ENCODE measurements around the gene GALNT17.

Gene GALNT17

GRCh38 chr7:71466448-71467145 lies 334.7 kb downstream of the GALNT17 start:
- DNase-seq: no peak

DNA sequence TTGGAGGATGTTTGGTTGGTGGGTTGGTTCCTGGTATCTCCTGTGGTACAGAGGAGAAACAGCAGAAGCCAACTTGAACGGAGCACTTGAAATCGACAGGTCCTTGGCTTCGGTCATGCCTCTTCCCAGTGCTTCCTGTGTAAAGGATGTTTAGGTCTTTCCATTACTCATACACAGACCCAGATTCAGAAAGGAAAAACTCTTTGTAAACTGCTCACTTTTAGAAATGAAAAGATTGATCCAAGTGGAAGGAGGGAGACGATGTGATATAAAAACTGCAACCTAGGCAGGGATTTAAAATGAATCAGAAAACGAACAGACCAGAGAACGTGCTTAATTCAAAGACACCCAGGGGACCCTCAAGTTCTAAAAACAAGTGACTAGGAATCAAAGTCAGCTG lies 338.4 kb downstream of the GALNT17 start:
- no peak for DNase-seq

- no peak for DNase-seq
These were observed 338.9 kb downstream of the GALNT17 start for GRCh38 chr7:71470830-71471229.

DNA sequence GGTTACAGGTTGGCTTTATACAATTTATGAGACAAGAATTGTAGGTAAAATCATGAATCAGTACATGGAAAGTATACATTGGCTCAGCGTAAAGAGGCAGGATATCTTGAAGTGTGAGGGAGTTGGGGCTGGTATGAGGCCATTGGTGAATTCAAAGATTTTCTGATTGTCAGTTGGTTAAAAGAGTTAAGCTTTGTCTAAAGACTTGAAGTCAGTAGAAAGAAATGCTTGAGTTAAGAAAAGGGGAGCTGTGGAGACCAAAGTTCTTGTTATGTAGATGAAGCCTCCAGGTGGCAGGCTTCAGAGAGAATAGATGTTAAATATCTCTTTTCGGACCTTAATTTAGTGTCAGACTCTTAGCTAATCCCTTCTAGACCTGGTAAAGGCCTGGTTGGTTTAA lies 341.0 kb downstream of the GALNT17 start:
- DNase-seq: no peak

GRCh38 chr7:71473366-71473967 lies 341.5 kb downstream of the GALNT17 start:
- DNase-seq: no peak

GRCh38 chr7:71477441-71477840 lies 345.5 kb downstream of the GALNT17 start:
- no peak for DNase-seq

DNA sequence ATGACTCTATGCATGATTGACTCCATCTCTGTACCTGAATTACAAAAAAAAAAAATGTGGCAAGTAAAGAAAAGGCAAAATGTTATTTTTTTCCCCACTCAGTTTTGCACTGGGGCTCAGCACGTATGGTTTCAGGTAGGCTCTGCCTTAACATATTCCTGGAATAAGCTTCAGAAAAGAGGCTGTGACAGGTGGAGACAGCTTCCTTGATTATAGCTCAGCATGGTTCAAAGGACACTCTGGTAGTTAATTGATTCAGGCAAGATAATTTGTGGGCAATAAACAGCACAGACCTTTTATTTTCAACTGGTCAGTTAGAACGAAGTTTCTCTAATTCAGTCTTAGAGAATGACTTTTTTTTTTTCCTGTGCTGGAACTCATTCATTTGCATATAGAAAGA lies 347.3 kb downstream of the GALNT17 start:
- no peak for DNase-seq

GRCh38 chr7:71480791-71481190 lies 348.8 kb downstream of the GALNT17 start:
- no peak for DNase-seq

DNA sequence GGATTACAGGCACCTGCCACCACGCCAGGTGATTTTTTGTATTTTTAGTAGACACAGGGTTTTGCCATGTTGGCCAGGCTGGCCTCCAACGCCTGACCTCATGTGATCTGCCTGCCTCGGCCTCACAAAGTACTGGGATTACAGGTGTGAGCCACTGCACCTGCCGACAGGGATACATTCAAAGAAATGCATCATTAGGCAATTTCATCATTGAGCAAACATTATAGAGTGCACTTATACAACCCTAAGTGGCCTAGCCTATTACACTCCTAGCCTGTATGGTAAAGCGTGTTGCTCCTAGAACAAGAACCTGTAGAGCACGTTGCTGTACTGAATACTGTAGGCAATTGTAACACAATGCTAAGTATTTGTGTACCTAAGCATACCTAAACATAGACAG lies 350.3 kb downstream of the GALNT17 start:
- DNase-seq: no peak

DNA sequence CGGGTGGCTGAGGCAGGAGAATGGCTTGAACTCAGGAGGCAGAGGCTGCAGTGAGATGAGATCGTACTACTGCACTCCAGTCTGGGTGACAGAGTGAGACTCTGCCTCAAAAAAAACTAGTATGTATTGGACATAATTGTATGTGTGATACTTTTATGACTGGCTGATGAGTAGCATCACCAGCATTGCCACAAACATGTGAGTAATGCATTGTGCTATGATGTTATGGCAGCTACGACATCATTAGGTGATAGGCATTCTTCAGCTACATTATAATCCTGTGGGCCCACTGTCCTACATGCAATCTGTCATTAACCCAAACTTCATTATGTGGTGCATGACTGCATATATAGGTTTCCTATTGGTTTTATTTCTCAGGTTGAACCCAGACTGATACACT lies 352.4 kb downstream of the GALNT17 start:
- DNase-seq: no peak

DNA sequence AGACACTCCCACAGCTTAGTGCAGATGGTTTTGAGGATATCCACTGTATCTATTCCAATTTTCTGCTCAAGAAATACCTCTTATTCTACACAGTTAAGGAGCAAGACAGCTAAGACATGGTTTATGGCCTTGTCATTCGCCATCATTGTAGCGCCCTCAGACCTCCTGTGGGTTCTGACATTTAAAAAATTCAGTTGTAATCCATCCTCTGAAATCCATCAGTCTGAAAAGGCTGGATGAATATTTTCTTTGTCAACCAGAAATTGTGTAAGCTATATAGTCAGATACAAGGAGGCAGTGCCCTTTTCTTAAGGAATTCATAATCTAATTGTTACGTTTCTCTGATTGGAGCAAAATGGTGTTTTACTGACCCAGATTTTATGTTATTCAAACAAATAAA lies 353.6 kb downstream of the GALNT17 start:
- no peak for DNase-seq

DNA sequence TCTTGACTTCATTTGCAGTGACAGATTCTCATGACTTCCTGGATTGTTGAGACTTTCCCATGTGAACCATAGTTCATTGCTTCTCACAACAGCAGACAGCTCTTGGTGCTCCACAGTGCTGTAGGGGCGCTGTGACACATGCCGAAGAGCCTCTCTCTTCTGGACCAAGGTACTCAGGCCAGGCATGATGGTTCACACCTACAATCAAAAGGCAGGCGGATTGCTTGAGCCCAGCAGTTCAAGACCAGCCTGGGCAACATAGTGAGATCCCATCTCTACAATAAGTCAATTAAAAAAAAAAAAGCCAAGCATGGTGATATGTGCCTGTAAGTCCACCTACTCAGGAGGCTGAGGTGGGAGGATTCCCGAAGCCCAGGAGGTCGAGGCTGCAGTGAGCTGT lies 354.5 kb downstream of the GALNT17 start:
- DNase-seq: no peak

DNA sequence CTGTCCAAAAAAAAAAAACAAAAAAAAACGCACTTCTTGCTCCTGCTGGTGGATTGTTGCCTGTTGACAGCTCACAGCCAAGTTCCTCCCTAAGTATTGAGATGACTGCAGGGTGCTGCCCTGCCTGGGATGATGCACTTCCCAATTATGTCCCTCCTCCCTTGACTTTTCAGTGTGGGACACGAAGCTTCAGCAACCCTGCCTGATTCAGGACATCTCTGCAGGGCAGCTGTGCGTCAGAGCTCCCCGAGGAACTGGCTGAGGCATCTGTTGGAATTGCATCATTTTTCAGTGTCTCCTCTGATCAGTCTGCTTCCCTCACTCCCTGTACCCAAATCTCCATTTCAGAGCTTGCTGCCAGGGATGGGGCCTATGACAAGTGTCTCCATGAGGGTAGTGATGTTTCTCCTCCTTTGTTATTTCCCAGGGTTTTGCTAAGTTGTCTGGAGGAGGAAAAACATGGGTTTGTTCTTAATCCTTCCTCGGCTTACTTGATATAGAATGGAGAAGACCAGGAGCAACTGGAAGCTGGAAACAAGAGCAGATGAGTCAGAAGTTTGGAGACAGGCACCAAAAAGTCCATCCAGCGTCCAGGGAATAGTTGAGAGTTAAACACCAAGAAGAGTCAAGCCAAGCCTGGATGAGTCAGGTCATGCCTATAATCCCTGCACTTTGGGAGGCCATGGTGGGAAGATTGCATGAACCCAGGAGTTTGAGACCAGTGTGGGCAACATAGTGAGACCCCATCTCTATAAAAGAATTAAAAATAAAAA lies 355.1 kb downstream of the GALNT17 start:
- DNase-seq: no peak

- no peak for DNase-seq
These were observed 356.4 kb downstream of the GALNT17 start for GRCh38 chr7:71488308-71488707.

GRCh38 chr7:71491336-71491735 lies 359.4 kb downstream of the GALNT17 start:
- DNase-seq: no peak

- no peak for DNase-seq
These were observed 363.9 kb downstream of the GALNT17 start for GRCh38 chr7:71495828-71496227.

GRCh38 chr7:71497256-71497946 lies 365.5 kb downstream of the GALNT17 start:
- DNase-seq: no peak

- no peak for DNase-seq
These were observed 366.4 kb downstream of the GALNT17 start for GRCh38 chr7:71498381-71498780.

GRCh38 chr7:71504697-71505441 lies 372.9 kb downstream of the GALNT17 start:
- DNase-seq: no peak

DNA sequence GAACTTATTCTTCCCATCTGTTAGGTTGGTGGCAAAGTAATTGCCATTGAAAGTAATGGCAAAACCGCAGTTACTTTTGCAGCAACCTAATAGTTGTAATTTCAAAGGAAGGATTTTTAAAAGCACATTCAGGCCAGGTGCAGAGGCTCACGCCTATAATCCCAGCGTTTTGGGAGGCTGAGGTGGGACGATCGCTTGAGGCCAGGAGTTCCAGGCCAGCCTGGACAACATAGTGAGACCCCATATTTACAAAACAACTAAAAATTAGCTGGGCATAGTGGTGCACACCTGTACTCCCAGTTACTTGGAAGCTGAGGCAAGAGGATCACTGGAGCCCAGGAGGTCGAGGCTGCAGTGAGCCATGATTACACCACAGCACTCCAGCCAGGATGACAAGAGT lies 374.9 kb downstream of the GALNT17 start:
- DNase-seq: no peak

GRCh38 chr7:71507680-71508602 lies 376.0 kb downstream of the GALNT17 start:
- DNase-seq: no peak

- no peak for DNase-seq
These were observed 377.4 kb downstream of the GALNT17 start for GRCh38 chr7:71509381-71509780.

Measured in stimulated activated CD8-positive, alpha-beta memory T cell treated with anti-CD3 and anti-CD28 coated beads, Interleukin-4, amount 100 ng/mL, for 48 hours (primary cell).